ENCODE data around the gene SNX1.

SNX1 gene

DNA sequence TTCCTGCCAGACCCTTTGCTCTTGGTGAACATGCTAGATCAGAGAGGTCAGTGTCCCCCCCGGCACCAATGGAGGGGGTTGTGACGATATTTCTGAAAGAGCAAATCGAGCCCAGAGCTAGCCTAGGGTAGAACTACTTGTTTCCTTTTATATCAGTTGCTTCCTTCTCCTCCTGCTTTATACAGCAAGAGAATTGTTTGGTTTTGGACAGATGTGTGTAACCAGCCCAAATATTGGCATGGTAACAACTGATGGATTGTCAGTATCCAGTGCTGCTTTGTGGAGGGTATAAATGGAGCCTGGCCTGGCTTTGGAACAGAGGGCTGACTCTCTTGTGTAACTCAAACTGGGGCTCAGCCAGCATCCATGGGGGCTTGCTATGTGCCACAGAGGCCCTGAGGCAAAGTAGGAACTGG is 27.2 kb downstream of the SNX1 start:
- no peak overlapping the region for H3K27ac ChIP-seq
- no peak for TF ChIP-seq ZFX (IDR thresholded peaks at IDR 0.05; ENCODE audit: borderline replicate concordance)
- TF ChIP-seq, protein P1, sequence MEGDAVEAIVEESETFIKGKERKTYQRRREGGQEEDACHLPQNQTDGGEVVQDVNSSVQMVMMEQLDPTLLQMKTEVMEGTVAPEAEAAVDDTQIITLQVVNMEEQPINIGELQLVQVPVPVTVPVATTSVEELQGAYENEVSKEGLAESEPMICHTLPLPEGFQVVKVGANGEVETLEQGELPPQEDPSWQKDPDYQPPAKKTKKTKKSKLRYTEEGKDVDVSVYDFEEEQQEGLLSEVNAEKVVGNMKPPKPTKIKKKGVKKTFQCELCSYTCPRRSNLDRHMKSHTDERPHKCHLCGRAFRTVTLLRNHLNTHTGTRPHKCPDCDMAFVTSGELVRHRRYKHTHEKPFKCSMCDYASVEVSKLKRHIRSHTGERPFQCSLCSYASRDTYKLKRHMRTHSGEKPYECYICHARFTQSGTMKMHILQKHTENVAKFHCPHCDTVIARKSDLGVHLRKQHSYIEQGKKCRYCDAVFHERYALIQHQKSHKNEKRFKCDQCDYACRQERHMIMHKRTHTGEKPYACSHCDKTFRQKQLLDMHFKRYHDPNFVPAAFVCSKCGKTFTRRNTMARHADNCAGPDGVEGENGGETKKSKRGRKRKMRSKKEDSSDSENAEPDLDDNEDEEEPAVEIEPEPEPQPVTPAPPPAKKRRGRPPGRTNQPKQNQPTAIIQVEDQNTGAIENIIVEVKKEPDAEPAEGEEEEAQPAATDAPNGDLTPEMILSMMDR (IDR thresholded peaks at IDR 0.05), result no peak

DNA sequence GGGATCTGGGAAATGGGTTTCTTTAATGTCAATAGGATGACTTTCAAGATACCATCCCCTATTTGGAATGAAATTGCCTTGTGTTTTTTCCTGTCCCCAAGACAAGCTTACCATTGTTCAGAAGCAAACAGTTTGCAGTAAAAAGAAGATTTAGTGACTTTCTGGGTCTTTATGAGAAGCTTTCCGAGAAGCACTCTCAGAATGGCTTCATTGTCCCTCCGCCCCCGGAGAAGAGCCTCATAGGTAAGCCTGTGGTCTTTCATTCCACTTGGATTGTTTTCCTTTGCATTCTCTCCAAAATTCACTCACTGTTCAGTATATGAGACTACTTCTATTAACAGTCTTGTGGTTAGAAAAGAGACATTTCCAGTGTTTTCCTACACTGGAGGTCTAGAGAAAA is 30.2 kb downstream of the SNX1 start:
- TF ChIP-seq, protein P1 (IDR thresholded peaks at IDR 0.05), result no peak
- TF ChIP-seq ZFX (IDR thresholded peaks at IDR 0.05; ENCODE audit: borderline replicate concordance), result no peak
- H3K27ac ChIP-seq, result no peak overlapping the region

DNA sequence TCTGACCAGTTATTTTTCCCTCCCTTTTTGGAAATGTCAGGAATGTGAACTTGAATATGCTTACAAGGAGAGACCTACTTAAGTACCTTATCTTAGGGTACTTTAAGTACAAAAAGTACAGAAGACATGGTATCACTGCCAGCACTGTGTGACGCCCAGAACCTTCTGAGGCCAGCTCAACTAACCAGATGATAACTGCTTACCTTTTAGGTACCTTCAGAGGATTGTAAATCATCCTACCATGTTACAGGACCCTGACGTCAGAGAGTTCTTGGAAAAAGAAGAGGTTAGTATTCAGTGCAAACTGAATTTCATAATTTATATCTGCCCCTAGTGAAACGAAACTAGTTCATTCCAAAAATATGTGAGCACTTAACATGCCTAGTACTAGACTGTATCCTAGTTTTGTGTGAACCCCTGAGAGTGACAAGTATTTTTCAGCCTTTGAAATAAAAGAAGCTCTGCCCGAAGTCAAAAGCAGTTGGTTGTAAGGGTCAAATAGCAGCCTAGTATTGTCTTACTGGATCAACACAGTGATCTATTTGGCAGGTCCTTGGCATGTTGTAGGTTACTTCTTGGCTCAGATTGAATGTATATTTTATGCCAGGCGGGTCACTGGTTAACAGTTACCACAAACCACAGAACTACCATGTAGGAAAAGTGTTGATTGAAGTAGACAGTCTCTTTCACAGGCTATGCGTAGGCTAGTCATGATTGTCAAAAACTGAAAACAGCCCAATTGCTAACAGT is 31.9 kb downstream of the SNX1 start:
- no peak overlapping the region for H3K27ac ChIP-seq
- TF ChIP-seq ZFX (IDR thresholded peaks at IDR 0.05; ENCODE audit: borderline replicate concordance), result no peak
- TF ChIP-seq, protein P1 (IDR thresholded peaks at IDR 0.05), result no peak

DNA sequence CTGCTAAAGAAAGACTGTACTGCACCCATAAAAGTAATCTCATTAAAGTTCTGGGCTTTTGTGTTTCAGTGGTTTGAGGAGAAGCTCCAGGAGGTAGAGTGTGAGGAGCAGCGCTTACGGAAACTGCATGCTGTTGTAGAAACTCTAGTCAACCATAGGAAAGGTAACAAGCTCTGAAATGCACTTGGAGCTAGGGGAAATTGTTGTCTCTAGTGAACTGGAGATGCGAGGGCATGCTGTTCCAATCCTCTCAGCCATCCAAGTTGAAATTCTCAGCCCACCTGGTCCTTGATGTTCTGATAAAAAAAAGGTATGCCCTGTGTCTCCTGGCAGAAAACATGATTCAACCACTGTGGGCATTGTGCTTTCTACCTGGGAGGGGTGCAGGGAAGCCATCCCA is 34.4 kb downstream of the SNX1 start:
- TF ChIP-seq, protein P1 (IDR thresholded peaks at IDR 0.05), result no peak
- TF ChIP-seq ZFX (IDR thresholded peaks at IDR 0.05; ENCODE audit: borderline replicate concordance), result no peak
- H3K27ac ChIP-seq, result no peak overlapping the region

DNA sequence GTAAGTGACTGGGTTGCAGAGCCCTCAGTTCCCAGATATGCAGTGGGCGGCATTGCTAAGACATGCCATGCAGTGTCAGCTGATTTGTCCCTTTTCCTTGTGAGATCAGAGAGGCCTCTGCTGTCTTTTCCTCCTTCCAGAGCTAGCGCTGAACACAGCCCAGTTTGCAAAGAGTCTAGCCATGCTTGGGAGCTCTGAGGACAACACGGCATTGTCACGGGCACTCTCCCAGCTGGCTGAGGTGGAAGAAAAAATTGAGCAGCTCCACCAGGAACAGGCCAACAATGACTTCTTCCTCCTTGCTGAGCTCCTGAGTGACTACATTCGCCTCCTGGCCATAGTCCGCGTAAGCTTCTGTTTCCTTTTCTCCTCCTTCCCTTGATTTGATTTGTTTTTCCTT is 35.8 kb downstream of the SNX1 start:
- no peak overlapping the region for H3K27ac ChIP-seq
- TF ChIP-seq ZFX (IDR thresholded peaks at IDR 0.05; ENCODE audit: borderline replicate concordance), result no peak
- TF ChIP-seq, protein P1 (IDR thresholded peaks at IDR 0.05), result no peak

DNA sequence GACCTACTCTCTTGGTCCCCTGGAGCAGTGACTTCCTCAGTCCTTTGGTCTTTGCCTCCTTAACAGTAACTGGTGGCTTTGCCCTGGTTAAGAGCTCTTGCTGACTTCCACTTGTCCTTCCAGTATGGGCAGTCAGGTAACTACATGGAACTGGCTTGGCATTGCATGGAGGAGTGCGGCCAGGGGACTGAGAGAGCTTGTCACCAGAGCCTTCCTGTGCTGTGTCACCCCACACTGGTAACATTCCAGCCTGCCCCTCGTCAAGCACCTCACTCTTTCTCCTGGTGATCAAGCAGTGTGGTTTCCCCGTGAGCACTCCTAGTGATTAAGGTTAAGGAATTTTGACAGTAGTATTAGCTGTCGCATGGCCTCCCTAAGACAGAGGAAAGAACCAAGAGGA is 36.4 kb downstream of the SNX1 start:
- H3K27ac ChIP-seq, result no peak overlapping the region
- no peak for TF ChIP-seq ZFX (IDR thresholded peaks at IDR 0.05; ENCODE audit: borderline replicate concordance)
- TF ChIP-seq, protein P1 (IDR thresholded peaks at IDR 0.05), result no peak

DNA sequence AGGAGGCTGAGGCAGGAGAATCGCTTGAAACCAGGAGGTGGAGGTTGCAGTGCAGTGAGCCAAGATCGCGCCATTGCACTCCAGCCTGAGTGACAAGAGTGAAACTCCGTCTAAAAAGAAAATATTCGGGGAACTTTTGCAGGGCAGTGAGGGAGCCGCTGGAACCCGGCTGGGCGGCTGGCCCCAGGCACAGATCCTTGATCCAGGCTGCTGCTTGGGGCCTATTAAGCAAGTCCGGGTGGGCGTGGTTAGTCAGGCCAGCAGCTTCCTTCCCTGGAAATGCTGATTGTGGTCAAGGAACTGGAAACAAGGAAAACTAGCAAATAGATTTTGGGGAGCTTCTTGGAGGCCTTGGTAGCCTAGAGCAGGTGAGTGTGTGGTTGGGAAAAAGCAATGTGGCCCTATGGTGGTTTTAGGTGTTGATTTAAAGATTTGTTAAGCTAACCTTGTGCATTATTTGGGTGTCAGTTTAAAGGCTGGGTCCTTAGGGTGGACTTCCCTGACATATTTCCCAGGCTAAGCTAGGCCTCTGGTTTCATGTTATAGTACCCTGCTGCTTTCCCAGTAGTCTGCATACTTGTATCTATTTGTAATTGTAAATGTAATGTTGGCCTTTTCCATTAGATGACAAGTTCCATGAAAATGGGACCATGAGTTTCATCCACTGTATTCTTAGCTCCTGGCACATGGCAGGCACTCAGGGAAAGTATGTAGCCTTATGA is 38.0 kb downstream of the SNX1 start:
- no peak for TF ChIP-seq ZFX (IDR thresholded peaks at IDR 0.05; ENCODE audit: borderline replicate concordance)
- TF ChIP-seq, protein P1 (IDR thresholded peaks at IDR 0.05), result no peak
- H3K27ac ChIP-seq, result no peak overlapping the region

All from 22Rv1 (cell line).